ENCODE results near the gene ELAVL1.

DNA sequence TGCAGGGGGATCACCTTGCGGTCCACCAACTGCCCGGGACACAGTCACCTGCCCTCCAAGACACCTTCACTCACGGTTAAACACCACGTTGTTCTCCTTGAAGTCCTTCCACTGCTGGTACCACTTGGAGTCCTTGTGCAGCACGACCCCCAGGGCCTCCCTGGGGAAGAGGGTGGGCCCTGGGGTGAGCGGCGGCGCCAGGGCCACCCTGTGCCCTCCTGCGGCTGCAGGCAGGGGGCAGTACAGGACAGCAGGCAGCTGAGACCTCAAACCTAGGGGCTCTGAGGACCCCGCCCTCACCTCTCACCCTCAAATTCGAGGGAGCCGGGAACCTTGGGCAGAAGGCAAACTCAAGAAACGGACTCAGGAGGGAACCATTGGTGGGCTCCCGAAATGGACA, 72.0 kb downstream of the ELAVL1 start:
- no peak for TF ChIP-seq E4F1 (CRISPR knock-in tag; IDR thresholded peaks at IDR 0.05; ENCODE audit: borderline replicate concordance)
- TF ChIP-seq MTA1 (IDR thresholded peaks at IDR 0.05; ENCODE audit: borderline replicate concordance), result no peak
- no peak for TF ChIP-seq ZNF780A (CRISPR knock-in tag; IDR thresholded peaks at IDR 0.05)
- TF ChIP-seq SP2 (IDR thresholded peaks at IDR 0.05; ENCODE audit: extremely low read depth, low read depth, low read length, poor library complexity, severe bottlenecking), result no peak
- TF ChIP-seq ZNF316 (IDR thresholded peaks at IDR 0.05), result no peak
- no peak for TF ChIP-seq HDAC8 (tag; IDR thresholded peaks at IDR 0.05)
- TF ChIP-seq PKNOX1 (IDR thresholded peaks at IDR 0.05), result no peak
